HEK293 (cell line): ENCODE data around the gene FGFR2.

Experiments
- GLIS1 ChIP-seq: fragments of 450-650 bp; formaldehyde crosslinking; IDR thresholded peaks from 2 replicates; pipeline ENCODE4 v1.5.1; 2016; ENCODE audit warnings: missing biosample characterization, missing genetic modification characterization
- TF ChIP-seq, protein P1 (sequence below): fragments of 450-650 bp; formaldehyde crosslinking; IDR thresholded peaks from 2 replicates; pipeline ENCODE4 v1.5.1; 2016; ENCODE audit warnings: missing biosample characterization, missing genetic modification characterization

DNA sequence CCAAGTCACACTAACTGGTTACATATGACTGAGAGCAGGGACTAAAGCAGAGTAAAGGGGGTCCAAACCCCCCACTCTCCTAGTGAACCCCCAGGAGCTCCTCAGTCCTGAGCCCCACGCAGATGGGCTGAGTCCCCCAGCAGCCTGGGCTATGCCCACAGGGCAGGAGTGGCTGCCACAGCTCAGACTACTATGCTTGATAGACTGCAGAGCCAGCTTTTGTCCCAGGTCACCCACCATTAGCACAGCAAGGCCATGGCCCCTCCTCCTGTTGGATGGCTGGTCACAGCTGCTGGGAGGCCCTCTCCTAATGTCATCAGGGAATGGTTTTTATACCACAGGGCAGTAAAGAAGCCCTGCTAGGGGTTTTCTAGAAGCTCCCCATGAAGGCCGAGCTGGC, 46.3 kb upstream of the FGFR2 start:
- TF ChIP-seq, protein P1, sequence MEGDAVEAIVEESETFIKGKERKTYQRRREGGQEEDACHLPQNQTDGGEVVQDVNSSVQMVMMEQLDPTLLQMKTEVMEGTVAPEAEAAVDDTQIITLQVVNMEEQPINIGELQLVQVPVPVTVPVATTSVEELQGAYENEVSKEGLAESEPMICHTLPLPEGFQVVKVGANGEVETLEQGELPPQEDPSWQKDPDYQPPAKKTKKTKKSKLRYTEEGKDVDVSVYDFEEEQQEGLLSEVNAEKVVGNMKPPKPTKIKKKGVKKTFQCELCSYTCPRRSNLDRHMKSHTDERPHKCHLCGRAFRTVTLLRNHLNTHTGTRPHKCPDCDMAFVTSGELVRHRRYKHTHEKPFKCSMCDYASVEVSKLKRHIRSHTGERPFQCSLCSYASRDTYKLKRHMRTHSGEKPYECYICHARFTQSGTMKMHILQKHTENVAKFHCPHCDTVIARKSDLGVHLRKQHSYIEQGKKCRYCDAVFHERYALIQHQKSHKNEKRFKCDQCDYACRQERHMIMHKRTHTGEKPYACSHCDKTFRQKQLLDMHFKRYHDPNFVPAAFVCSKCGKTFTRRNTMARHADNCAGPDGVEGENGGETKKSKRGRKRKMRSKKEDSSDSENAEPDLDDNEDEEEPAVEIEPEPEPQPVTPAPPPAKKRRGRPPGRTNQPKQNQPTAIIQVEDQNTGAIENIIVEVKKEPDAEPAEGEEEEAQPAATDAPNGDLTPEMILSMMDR (tag by site-specific recombination): no peak
- no peak for TF ChIP-seq GLIS1 (tag by site-specific recombination)
